GM21447 (cell line): ENCODE results near the gene PEX11G.

Experiments used
- ATAC-seq: cut with Tn5 transposase; IDR thresholded peaks from one replicate; pipeline ENCODE4 v1.9.1; 2021; ENCODE audit not compliant: unreplicated experiment

The PEX11G gene

GRCh38 chr19:7522072-7522922, 33.5 kb upstream of the PEX11G start, which contains the start of gene MCOLN1:
Gene MCOLN1 (plus strand): TSS chr19:7522624. CDS start chr19:7522751, 127 bp downstream.
- peak; percentile 67 for ATAC-seq

DNA sequence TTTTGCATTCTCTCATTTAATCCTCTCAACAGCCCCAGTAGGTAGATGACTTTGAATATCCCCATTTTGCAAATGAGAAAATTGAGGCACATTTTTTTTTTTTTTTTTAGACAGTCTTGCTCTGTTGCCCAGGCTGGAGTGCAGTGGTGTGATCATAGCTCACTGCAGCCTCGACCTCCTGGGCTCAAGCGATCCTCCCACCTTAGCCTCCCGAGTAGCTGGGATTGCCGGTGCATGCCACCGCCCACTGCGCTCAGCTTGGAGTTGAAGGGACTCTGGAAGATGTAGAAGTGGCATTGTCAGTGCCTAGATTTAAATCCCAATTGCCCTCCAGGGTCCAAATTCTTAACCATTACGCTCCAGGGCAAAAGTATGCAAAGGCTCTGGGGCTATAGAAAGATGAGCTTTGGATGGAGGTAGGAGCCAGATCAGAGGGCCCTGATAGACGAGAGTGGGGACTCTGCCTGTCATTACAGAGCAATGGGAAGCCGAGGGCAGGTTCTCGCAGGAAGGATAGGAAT, 32.8 kb upstream of the PEX11G start:
- ATAC-seq = no peak

DNA sequence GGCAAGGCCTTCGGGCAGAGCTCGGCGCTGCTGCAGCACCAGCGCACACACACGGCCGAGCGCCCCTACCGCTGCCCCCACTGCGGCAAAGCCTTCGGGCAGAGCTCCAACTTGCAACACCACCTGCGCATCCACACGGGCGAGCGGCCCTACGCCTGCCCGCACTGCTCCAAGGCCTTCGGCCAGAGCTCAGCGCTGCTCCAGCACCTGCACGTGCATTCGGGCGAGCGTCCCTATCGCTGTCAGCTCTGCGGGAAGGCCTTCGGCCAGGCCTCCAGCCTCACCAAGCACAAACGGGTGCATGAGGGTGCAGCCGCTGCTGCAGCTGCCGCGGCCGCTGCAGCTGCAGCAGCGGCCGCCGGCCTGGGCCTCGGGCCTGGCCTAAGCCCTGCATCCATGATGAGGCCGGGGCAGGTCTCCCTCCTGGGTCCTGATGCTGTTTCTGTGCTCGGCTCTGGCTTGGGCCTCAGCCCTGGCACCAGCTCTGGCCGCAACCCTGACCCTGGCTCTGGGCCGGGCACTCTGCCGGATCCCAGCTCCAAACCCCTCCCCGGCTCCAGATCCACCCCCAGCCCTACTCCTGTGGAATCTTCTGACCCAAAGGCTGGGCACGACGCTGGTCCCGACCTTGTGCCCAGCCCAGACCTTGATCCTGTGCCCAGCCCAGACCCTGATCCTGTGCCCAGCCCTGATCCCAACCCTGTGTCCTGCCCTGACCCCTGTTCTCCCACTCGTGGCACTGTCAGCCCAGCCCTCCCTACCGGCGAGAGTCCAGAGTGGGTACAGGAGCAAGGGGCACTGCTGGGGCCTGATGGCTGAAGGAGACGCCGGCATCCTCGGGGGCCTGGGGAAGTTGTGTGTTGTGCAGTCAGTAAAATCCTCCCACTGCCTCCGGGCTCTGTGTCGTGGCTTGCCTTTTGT, 31.6 kb upstream of the PEX11G start:
- ATAC-seq = no peak

GRCh38 chr19:7519361-7520130, 30.7 kb upstream of the PEX11G start:
- no peak for ATAC-seq

DNA sequence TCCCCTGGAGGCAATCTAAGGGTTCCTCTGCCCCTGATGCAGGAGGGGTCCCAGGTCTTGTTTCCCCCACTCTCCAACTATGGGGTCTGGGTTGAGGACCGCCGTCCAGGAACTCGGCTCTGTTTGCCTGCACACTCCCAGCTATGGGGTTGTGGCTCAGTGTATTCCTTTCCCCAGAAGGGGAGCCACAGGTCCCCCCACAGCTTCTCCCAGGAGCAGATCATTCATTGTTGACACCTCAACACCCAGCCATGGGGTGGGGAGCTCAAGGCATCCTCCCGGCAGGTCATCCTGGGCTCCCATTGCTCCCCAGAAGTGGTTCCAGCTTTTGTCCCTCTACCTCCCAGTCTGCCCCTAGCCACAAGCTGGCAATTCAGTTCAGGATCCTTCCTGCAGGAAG, 28.0 kb upstream of the PEX11G start:
- ATAC-seq = no peak

DNA sequence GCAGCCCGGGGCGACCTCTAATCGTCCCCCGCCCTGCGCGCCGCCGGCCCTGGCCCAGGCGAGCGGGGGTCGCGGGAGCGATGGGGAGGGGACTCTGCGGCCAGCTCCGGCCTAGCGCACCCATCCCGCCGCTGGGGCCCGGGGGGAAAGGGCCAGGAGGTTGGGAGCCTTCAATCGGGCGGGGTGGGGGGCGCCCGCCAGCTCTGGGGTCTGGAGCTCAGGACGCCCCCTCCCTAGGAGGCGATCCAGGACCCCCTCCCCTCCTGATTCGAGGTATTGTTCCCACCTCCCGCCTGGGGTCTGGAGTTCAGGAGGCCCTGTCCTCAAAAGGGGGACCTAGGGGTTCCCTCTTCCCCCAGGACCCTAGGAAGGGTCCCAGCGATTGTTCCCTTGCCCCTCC, 27.5 kb upstream of the PEX11G start:
- no peak for ATAC-seq

- ATAC-seq = no peak
Measured at GRCh38 chr19:7515645-7516151, 26.9 kb upstream of the PEX11G start, which contains the start of gene ZNF358. Gene ZNF358 (plus strand): TSS chr19:7516103. CDS start chr19:7519243, 3,140 bp downstream.

DNA sequence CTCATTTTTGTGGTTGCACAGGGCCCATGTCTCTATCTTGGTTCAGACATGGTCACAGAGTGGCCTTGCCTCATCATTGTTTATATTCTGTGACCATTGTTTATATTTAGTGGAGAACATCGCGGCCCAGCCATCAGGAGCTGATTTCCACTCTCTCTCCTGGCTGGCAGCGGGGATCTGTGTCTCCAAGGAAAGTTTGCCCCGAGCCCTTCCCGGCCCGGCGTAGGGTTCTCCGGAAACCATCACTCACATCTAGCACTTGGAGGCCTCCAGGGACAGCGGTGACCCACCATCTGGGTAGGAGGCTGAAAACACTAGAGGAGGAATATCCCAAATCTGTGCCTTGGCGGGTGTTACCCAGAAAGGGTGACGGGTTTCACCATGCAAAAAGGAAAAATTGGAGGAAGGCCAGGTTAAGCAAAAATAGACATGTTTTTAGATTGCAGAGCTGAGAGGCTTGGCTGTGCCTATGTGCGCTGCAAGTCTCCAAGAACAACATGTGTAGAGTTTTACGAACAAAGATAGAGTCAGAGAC, 26.3 kb upstream of the PEX11G start:
- no peak for ATAC-seq

GRCh38 chr19:7513809-7514642, 25.2 kb upstream of the PEX11G start:
- no peak for ATAC-seq

DNA sequence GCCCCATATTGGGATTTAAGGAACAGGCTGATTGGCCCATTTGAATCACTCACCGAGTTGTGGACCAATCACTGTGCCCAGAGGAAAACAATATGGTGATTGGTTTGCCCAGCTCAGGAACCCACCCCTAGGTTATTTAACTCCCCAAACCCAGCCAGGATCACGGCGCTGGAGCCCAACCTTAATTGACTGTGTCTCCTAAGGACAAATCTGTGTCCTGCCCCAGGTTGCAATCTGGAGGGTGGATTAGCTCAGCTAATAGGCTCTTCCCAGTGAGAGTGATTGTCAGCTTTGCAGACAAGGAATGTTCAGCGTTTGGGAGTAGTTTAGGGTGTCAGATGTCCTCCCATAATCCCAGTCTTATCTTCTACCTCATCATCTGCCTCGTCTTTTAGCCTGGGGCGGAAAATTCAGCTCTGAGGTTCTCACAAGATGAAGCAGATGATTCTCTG, 23.6 kb upstream of the PEX11G start:
- ATAC-seq = no peak

- ATAC-seq = no peak
Measured at GRCh38 chr19:7509625-7510024, 20.8 kb upstream of the PEX11G start.

DNA sequence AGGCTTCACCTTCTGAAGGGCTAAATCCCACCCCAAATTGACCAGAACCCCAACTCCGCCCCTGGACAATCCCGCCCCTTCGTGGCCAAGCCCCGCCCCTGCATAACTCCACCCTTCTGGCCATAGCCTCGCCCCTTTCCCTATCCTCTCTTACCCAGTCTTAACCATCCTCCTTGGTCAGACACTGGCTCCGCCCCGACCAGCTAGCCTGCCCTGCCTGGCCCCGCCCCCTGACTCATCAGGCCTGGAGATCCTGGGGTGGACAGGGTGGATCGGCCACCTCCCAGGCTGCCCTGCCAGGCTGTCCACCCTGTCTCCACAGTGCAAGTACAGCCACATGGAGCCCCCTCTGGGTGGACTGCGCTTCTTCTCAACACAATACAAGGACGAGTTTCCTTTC, 19.0 kb upstream of the PEX11G start:
- no peak for ATAC-seq

DNA sequence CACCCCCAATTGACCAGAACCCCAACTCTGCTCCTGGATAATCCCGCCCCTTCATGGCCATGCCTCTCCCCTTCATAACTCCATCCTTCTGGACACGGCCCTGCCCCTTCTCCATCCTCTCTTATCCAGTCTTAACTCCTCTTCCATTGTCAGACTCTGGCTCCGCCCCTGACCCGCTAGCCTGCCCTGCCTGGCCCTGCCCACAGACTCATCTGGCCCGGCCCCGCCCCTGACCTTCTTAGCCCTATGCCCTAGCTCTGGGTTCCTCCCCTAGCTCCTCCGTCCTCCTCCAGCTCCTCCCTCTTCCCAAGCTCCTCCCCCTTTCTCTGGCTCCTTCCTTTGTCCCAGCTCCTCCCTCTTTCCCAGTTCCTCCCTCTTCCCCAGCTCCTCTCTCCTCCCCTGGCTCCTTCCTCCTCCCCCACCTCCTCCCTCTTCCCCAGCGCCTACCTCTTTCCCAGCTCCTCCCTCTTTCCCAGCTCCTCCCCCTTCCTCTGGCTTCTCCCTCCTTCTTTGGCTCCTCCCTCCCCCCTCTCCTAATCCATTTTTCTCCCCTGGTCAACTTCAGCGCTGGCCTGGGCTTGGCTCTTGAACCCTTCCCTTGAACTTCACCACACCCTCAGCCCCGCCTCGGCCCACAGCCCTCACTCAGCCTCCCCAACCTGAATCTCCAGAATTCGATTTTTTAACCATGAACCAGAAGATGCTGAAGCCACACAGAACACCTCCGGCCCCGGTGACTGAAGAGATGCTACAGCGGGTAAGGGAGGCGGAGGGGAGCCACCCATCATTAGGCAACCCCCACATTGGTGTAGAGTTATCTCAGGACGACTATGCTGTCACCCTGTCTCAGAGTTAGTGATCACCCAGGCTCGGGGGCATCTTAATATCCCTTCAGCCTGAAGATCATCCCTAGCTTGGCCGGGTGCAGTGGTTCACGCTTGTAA, 17.8 kb upstream of the PEX11G start:
- no peak for ATAC-seq

DNA sequence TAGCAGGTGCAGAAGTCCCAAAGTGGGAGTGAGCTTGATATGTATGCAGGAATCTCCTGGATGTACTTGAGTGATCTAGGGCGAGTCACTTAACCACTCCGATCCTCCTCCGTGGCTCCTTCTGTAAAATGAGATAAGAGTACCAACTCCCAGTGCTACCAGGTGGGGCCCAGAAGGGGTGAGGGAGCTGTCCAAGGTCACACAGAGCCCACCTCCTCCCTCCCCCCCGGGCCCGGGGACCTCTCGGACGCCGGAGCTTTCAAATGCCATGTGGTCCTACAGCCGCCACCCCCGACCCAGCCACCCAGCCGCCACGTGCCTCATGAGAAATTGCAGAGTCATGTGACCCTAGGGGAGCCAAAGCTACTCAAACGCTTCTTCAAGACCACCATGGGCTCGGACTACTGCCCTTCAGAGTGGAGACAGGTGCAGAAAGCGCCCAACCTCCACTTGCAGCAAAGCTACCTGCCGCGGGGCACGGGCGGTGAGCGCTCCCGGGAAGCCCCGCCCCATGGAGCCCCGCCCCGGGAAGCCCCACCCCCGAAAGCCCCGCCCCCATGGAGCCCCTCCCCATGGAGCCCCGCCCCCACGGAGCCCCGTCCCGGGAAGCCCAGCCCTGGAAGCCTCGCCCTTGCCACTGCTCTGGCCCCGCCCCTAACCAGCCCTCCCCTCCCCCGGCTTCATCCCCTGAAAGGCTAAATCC, 17.0 kb upstream of the PEX11G start:
- ATAC-seq = no peak

DNA sequence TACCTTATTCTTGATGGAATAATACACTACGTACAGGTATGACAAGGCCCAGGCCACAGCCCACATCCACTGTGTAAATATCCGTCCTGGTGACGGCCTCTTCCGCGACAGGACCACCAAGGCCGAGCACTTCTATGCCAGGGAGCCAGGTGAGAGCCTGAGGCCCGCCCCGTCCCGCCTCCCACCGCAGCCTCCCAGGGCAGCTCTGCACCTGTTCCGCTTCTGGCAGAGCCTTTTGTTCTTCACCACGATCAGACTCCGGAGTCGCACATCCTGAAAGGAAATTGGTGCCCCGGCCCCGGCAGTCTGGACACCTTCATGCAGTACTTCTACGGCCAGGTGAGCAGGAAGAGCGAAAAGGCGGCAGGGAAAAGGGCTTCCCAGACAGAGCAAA, 16.4 kb upstream of the PEX11G start:
- ATAC-seq = no peak

DNA sequence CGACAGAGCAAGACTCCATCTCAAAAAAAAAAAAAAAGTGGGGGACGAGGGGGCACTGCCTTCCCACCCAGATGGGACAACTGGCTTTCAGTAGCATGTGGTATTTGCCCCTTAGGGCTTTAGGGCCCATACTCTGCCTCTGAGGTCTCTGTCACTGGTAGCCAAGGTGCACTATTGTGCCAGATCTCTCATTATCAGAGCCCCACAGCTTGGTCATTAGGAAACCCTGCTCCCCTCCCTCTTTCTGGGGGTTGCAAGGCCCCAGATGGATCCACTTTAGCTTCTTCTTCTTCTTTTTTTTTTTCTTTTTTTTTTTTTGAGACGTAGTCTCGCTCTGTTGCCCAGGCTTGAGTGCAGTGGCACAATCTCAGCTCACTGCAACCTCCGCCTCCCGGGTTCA, 15.8 kb upstream of the PEX11G start:
- ATAC-seq = no peak

DNA sequence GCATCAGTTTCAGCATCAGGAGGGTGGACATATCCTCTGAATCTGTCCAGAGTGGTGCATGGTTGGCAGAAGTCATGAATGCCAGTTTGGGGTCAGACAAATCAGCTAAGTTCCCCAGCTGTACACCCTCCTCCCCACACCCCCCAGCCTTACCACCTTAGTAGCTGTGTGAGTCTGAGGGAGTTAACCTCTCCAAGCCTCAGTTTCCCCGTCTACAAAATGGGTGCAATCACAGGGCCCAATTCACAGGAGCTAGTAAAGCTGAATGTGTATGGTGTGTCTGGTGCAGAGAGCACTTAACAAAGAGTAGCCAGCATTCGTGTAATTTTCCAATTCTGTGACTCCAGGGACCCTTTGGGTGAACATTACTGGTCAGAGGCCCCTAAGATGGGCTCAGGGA, 13.7 kb upstream of the PEX11G start:
- no peak for ATAC-seq
